Colon (tissue), 2 donors: ENCODE data around the gene PAGE2B.
"Not testable (repeated sequence)": the region's sequence is repeated elsewhere in the genome, so short reads cannot be mapped to it uniquely, and the experiment has no call there.

Source experiments
- FAIRE-seq: peaks from 2 replicates; lab custom pipeline; 2012; peaks lifted over from hg19 to GRCh38; lab: Jason Lieb, UNC
- donor health status: control.
- donor health status: control.

Gene PAGE2B

GRCh38 chrX:55074851-55075467, at the start of gene PAGE2B:
Gene PAGE2B (plus strand): TSS chrX:55075030. CDS start chrX:55076042, 1,012 bp downstream.
- no peak for FAIRE-seq

- no peak for FAIRE-seq
These were observed 48.7 kb upstream of the PAGE2B start for GRCh38 chrX:55026143-55026542.

- no peak for FAIRE-seq
These were observed 48.0 kb upstream of the PAGE2B start for GRCh38 chrX:55026840-55027239.

- FAIRE-seq, result no peak
These were observed 46.8 kb upstream of the PAGE2B start for GRCh38 chrX:55028040-55028439.

- FAIRE-seq, result no peak
These were observed 46.2 kb upstream of the PAGE2B start for GRCh38 chrX:55028611-55029010.

- FAIRE-seq, result no peak
These were observed 45.5 kb upstream of the PAGE2B start for GRCh38 chrX:55029291-55029690.

GRCh38 chrX:55030271-55031205, 44.3 kb upstream of the PAGE2B start, which contains the start of gene ALAS2:
Gene ALAS2 (minus strand): TSS chrX:55030977. CDS start chrX:55026000, 4,977 bp downstream.
- no peak for FAIRE-seq

- no peak for FAIRE-seq
These were observed 41.4 kb upstream of the PAGE2B start for GRCh38 chrX:55033429-55033828.

- FAIRE-seq, result peak; percentile 36
These were observed 35.4 kb upstream of the PAGE2B start for GRCh38 chrX:55039471-55039870.

GRCh38 chrX:55041514-55041913, 33.3 kb upstream of the PAGE2B start:
- FAIRE-seq, result no peak

- not testable (repeated sequence) for FAIRE-seq
These were observed 24.2 kb upstream of the PAGE2B start for GRCh38 chrX:55050599-55050998.

- no peak for FAIRE-seq
These were observed 17.8 kb upstream of the PAGE2B start for GRCh38 chrX:55056820-55057674.

GRCh38 chrX:55057675-55058249, 17.1 kb upstream of the PAGE2B start:
- peak; percentile 85 for FAIRE-seq

GRCh38 chrX:55067180-55067579, 7.7 kb upstream of the PAGE2B start:
- not testable (repeated sequence) for FAIRE-seq

- no peak for FAIRE-seq
These were observed 2.5 kb upstream of the PAGE2B start for GRCh38 chrX:55072286-55072685.

GRCh38 chrX:55088795-55089489, 14.1 kb downstream of the PAGE2B start, which contains the start of gene PAGE2:
Gene PAGE2 (plus strand): TSS chrX:55089018. CDS start chrX:55090021, 1,003 bp downstream.
- no peak for FAIRE-seq

- FAIRE-seq, result no peak
These were observed 23.9 kb downstream of the PAGE2B start for GRCh38 chrX:55098691-55099090.

- FAIRE-seq, result no peak
These were observed 24.3 kb downstream of the PAGE2B start for GRCh38 chrX:55099162-55099561.

- no peak for FAIRE-seq
These were observed 27.9 kb downstream of the PAGE2B start for GRCh38 chrX:55102754-55103153.

- FAIRE-seq, result no peak
These were observed 32.4 kb downstream of the PAGE2B start for GRCh38 chrX:55107262-55107661.

- FAIRE-seq, result no peak
These were observed 33.1 kb downstream of the PAGE2B start for GRCh38 chrX:55107911-55108310.
